ENCODE measurements around the gene DAZ3. TPM values are rescaled to one million over a fixed set of nuclear protein-coding genes. Genes with fewer than 3 reads are reported as not detected.
"Not testable (repeated sequence)": the region's sequence is repeated elsewhere in the genome, so short reads cannot be mapped to it uniquely, and the experiment has no call there.

DAZ3 gene
- not detected for polyA plus RNA-seq (2013, experiment 1 of 2; ENCODE audit: insufficient read length)
- polyA plus RNA-seq (2013, experiment 2 of 2; ENCODE audit: insufficient read length), result not detected

- not testable (repeated sequence) for DNase-seq
Measured at GRCh38 chrY:24813293-24813692, at the start of gene DAZ3. Gene DAZ3 (minus strand): TSS chrY:24813393. CDS start chrY:24813185, 208 bp downstream.

- not testable (repeated sequence) for DNase-seq
Measured at GRCh38 chrY:24833619-24834018, 20.4 kb upstream of the DAZ3 start, which contains the start of gene DAZ4. Gene DAZ4 (plus strand): TSS chrY:24833919. CDS start chrY:24834127, 208 bp downstream.

- not testable (repeated sequence) for DNase-seq
Measured at GRCh38 chrY:24825069-24825468, 11.9 kb upstream of the DAZ3 start.

GRCh38 chrY:24824184-24824879 is 11.1 kb upstream of the DAZ3 start:
- DNase-seq, result not testable (repeated sequence)

GRCh38 chrY:24821836-24822235 is 8.6 kb upstream of the DAZ3 start:
- DNase-seq, result not testable (repeated sequence)

All from fibroblast of skin of back (primary cell).